Measurements from ENCODE around the gene TTC27. TPM values are rescaled to one million over a fixed set of nuclear protein-coding genes. Genes with fewer than 3 reads are reported as not detected.
"Not testable (repeated sequence)": the region's sequence is repeated elsewhere in the genome, so short reads cannot be mapped to it uniquely, and the experiment has no call there.

The TTC27 gene
- total RNA-seq, 1 experiment from 2014 or later = 11.8 TPM

GRCh38 chr2:32806857-32807256 lies 179.0 kb downstream of the TTC27 start:
- DNase-seq (ENCODE audit: low spot score) = no peak

DNA sequence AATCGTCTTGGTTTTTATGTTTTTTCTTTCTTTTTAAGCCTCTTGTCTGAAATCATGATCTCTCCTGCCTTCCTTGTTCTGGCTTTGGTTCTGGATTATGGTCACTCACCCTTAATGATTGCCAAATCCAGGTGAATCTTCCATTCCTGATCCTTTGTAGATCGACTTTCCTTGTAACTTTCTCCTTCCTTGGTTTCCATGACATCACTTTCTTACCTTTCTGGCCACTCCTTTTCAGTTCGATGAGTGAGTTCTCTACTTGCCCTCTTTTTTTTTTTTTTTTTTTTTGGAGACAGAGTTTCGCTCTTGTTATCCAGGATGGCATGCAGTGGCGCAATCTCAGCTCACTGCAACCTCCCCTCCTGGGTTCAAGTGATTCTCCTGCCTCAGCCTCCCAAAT lies 179.8 kb downstream of the TTC27 start:
- no peak for DNase-seq (ENCODE audit: low spot score)

DNA sequence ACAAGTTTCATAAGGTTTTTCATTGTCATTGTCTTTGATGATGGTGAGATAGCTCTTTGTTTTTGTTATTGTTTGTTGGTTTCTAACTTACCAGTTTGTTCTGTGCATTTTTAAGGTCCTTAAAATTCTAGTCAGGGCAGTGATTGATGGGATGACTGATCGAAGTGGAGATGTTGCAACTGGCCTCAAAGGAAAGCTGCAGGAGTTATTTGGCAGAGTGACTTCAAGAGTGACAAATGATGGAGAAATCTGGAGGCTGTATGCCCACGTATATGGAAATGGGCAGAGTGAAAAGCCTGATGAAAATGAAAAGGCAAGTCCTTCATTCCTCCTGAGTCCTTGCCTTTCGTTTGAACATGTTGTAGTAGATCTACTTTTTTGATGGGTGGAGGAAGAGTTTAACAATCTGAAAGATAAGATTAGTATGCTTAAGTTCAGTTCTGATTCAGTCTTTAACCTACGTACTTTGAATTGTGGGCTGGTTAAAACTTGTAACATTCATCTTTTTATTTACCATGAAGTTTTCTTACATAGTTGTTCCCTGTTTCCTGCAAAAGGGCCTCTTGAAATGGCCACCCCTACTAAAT lies 183.2 kb downstream of the TTC27 start:
- DNase-seq (ENCODE audit: low spot score) = no peak

DNA sequence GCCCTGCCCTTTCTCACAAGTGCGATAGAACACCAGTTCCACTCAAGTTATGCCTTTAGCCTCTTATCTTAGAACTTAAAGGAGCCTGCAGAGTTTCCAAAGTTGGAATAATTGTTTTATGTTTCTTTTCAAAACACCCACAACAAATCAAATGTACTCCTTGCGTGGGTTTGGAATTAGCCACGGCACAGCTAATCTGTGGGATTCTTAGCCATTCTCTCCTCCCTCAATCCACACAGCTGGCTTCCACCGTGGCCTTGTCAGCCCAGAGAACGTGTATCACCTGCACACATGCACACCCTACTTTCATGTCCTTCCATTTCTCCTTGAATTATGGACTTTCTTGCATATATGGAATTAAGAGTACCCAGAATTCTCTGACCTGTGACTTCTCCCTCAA lies 183.8 kb downstream of the TTC27 start:
- no peak for DNase-seq (ENCODE audit: low spot score)

DNA sequence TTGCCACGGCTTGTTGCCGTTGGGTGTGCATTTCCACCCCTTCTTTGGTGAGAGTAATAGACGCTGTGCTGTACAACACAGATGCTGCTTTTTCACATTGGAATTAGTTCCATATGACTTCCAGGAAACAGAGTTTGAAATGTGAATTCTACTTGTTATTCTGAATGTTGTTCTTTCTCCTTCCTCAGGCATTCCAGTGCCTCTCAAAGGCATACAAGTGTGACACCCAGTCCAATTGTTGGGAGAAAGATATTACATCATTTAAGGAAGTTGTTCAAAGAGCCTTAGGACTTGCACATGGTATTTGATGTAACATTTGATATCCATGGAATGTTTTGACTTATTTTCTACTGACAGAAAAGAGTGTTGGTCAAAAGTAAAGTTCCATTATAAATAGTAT lies 184.5 kb downstream of the TTC27 start:
- DNase-seq (ENCODE audit: low spot score) = no peak

DNA sequence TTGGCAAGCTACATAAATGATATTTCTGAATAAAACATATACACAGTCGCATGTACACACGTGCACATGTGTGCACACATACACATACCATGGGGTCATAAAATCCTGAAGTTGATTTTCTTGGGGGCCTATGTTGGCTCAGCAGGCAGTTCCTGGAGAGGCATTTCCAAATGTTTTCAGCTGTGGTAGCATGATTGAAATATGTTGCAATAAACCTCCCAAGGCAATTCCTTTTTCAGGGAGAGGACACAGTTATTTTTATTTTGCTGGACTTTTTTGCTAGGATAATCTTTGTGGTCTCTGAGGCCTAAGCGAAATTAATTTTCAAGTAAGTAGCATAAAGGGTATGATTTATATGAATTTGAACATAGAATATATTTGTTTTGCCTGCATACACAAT lies 192.2 kb downstream of the TTC27 start:
- no peak for DNase-seq (ENCODE audit: low spot score)

- no peak for DNase-seq (ENCODE audit: low spot score)
Observed at GRCh38 chr2:32820701-32821100, 192.9 kb downstream of the TTC27 start.

GRCh38 chr2:32824070-32824809 lies 196.4 kb downstream of the TTC27 start:
- no peak for DNase-seq (ENCODE audit: low spot score)

GRCh38 chr2:32825291-32825712 lies 197.5 kb downstream of the TTC27 start:
- DNase-seq (ENCODE audit: low spot score) = peak; percentile 5

GRCh38 chr2:32830196-32830595 lies 202.3 kb downstream of the TTC27 start:
- DNase-seq (ENCODE audit: low spot score) = no peak

- DNase-seq (ENCODE audit: low spot score) = no peak
Observed at GRCh38 chr2:32832821-32833220, 205.0 kb downstream of the TTC27 start.

GRCh38 chr2:32833709-32834108 lies 205.9 kb downstream of the TTC27 start:
- no peak for DNase-seq (ENCODE audit: low spot score)

GRCh38 chr2:32835148-32835547 lies 207.3 kb downstream of the TTC27 start:
- no peak for DNase-seq (ENCODE audit: low spot score)

DNA sequence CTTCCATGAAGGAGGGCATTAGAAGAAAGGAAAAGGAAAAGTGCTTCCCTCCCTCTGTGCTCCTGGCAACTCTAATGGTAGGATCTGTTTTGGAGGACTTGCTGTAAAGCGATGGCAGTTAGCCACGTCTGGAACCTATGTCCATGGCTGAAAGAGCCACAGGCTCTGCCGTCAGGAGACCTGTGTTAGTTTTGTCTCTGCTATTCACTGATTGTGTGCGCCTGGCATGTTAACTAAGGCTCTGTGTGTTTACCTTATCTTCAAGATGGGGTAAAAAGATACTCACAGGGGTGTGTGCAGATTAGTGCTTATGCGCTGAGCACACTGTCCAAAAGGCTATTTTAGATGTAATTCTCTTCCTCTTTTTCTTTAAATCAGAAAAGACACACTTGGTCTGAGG lies 209.1 kb downstream of the TTC27 start:
- DNase-seq (ENCODE audit: low spot score) = no peak

GRCh38 chr2:32838418-32838817 lies 210.6 kb downstream of the TTC27 start:
- DNase-seq (ENCODE audit: low spot score) = no peak

GRCh38 chr2:32838949-32839348 lies 211.1 kb downstream of the TTC27 start:
- no peak for DNase-seq (ENCODE audit: low spot score)

- DNase-seq (ENCODE audit: low spot score) = no peak
Observed at GRCh38 chr2:32841931-32842898, 214.4 kb downstream of the TTC27 start.

GRCh38 chr2:32843699-32844098 lies 215.8 kb downstream of the TTC27 start:
- DNase-seq (ENCODE audit: low spot score) = no peak

- DNase-seq (ENCODE audit: low spot score) = no peak
Observed at GRCh38 chr2:32844253-32844652, 216.4 kb downstream of the TTC27 start.

DNA sequence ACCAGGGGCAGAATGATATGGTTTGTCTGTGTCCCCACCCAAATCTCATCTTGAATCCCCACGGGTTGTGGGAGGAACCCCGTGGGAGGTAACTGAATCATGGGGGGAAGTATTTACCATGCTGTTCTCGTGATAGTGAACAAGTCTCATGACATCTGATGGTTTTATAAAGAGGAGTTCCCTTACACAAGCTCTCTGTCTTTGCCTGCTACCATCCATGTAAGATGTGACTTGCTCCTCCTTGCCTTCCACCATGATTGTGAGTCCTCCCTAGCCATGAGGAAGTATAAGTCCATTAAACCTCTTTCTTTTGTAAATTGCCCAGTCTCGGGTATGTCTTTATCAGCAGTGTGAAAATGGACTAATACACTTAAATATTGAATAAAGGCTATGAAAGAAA lies 218.4 kb downstream of the TTC27 start:
- not testable (repeated sequence) for DNase-seq (ENCODE audit: low spot score)

GRCh38 chr2:32847734-32848133 lies 219.9 kb downstream of the TTC27 start:
- no peak for DNase-seq (ENCODE audit: low spot score)

DNA sequence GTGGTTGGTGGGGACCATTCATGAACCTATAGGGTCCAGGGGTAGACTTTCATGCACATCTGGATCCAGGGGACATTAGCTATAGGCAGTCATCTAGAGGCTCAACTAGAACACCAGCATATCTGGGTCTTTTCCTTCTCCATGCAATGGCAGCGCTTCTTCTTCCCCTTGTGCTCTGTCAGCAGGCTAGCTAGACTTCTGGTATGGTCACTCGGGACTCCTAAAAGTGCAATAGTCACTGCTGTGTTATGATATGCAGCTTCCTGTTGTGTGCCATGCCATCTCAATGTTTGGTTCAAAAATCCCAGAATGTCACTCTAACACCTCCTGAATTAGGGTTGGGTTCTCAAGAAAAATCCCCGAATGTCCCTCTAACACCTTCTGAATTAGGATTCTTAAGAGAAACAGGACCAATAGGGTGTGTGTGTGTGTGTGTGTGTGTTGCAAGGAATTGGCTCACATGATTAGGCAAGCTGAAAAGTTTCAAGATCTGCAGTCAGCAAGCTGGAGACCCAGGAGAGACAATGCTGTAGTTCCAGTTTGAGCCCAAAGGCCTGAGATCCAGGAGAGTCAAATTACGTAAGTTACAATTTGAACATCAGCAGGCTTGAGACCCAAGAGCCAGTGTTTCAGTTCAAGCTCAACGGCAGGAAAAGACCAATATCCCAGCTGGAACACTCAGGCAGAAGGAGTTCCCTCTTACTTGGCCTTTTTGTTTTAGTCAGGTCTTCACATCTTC lies 221.8 kb downstream of the TTC27 start:
- no peak for DNase-seq (ENCODE audit: low spot score)
